GM23248 (cell line): ENCODE results near the gene NUP93. TPM values are rescaled to one million over a fixed set of nuclear protein-coding genes. Genes with fewer than 3 reads are reported as not detected.

Experiments
- DNase-seq: peaks from one replicate; pipeline ENCODE4 v3.0.0-alpha.2; 2015
- H2AFZ ChIP-seq: fragments of 200-600 bp; sonication (generic); 2 replicates; pipeline ENCODE4 v1.6.1; 2016; ENCODE audit warnings: antibody characterized with exemption
- H3F3A ChIP-seq: fragments of 200-600 bp; sonication (generic); 2 replicates; pipeline ENCODE4 v1.6.1; 2016; ENCODE audit warnings: mild to moderate bottlenecking, antibody characterized with exemption, mixed run types; ENCODE audit not compliant: insufficient read depth
- H3K27ac ChIP-seq: fragments of 200-600 bp; sonication (generic); 2 replicates; pipeline ENCODE4 v1.5.1; 2016; ENCODE audit warnings: mild to moderate bottlenecking
- H3K27me3 ChIP-seq: fragments of 200-600 bp; sonication (generic); replicated peaks from 2 replicates; pipeline ENCODE4 v1.6.1; 2016; ENCODE audit warnings: mild to moderate bottlenecking; ENCODE audit not compliant: insufficient read depth
- H3K36me3 ChIP-seq: fragments of 200-600 bp; sonication (generic); 2 replicates; pipeline ENCODE4 v1.6.1; 2016; ENCODE audit warnings: low read depth, mild to moderate bottlenecking
- H3K4me1 ChIP-seq: fragments of 200-600 bp; sonication (generic); 2 replicates; pipeline ENCODE4 v1.6.1; 2016; ENCODE audit warnings: mild to moderate bottlenecking; ENCODE audit not compliant: insufficient read depth
- H3K4me2 ChIP-seq: fragments of 200-600 bp; sonication (generic); one replicate; pipeline ENCODE4 v1.6.1; 2016; ENCODE audit warnings: mild to moderate bottlenecking; ENCODE audit not compliant: unreplicated experiment
- H3K4me3 ChIP-seq: fragments of 200-600 bp; sonication (generic); 2 replicates; pipeline ENCODE4 v1.5.1; 2016; ENCODE audit warnings: mild to moderate bottlenecking
- H3K79me2 ChIP-seq: fragments of 200-600 bp; sonication (generic); 2 replicates; pipeline ENCODE4 v1.6.1; 2016; ENCODE audit warnings: mild to moderate bottlenecking; ENCODE audit not compliant: insufficient read depth
- H3K9ac ChIP-seq: fragments of 200-600 bp; sonication (generic); 2 replicates; pipeline ENCODE4 v1.6.1; 2016; ENCODE audit warnings: mild to moderate bottlenecking
- H3K9me2 ChIP-seq: fragments of 200-600 bp; sonication (generic); 2 replicates; pipeline ENCODE4 v1.6.1; 2016; ENCODE audit warnings: mixed run types, mild to moderate bottlenecking, moderate library complexity; ENCODE audit not compliant: insufficient read depth
- H3K9me3 ChIP-seq: fragments of 200-600 bp; sonication (generic); one replicate; pipeline ENCODE4 v1.6.1; 2017; ENCODE audit warnings: low read depth
- H4K20me1 ChIP-seq: fragments of 200-600 bp; sonication (generic); 2 replicates; pipeline ENCODE4 v1.6.0; 2016; ENCODE audit not compliant: insufficient read depth
- EZH2 ChIP-seq: fragments of 200-600 bp; sonication (generic); IDR thresholded peaks from 2 replicates; pipeline ENCODE4 v1.6.1; 2018; ENCODE audit warnings: antibody characterized with exemption, mild to moderate bottlenecking; ENCODE audit not compliant: insufficient read depth, poor library complexity, severe bottlenecking
- EZH2phosphoT487 ChIP-seq: fragments of 200-600 bp; sonication (generic); IDR thresholded peaks from 2 replicates; pipeline ENCODE4 v1.6.1; 2018; ENCODE audit warnings: antibody characterized with exemption, moderate library complexity, mild to moderate bottlenecking, low read depth; ENCODE audit not compliant: insufficient read depth
- WGBS, 2 experiments: methylation state at CpG; one replicate each; pipeline ENCODE4 v1.1.6; 2015 to 2017; ENCODE audit warnings: low lambda C conversion rate in 2 of 2, low coverage in 1 of 2; ENCODE audit errors: missing lambda C conversion rate in 2 of 2; 5-methylcytosine and 5-hydroxymethylcytosine counted together
- in situ Hi-C: fragments of 300-500 bp; cut with MboI; formaldehyde crosslinking; loops from 2 replicates; pipeline ENCODE4 v1.15.0; 2020
- polyA plus RNA-seq: library from polyadenylated mRNA; unstranded; fragments of >200 nt; fragmentation: Nextera tagmentation; extraction: Ambion mirVana; gene quantifications from 2 replicates; pipeline ENCODE4 v1.2.1, GENCODE V29; 2016
- total RNA-seq: library from RNA; depleted of rRNA; stranded (reverse); fragments of >200 nt; shearing (Covaris generic); gene quantifications from 2 replicates; pipeline ENCODE4 v1.2.3, GENCODE V29; 2014

Gene NUP93
- total and polyA plus RNA-seq, 2 experiments from 2014 or later, result 47.1 to 51.2 TPM

DNA sequence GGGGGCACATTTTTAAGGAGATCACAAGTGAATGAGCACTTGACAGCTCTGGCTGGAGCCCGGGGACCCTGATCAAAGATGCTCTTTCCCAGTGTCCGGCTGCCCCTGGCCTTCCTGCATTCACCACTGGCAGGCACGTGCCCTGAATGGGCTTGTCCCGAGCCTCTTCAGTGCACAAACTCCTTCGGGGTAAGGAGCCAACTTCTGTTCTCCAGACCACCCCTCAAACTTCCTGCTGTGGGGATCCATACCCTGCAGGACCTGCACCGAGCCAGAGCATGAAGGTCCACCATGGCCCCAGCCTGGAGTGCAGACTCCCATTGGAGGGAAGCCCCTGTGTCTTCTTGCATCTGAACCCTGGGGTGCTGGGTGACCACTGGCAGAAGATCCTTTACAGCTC lies 125.3 kb downstream of the NUP93 start:
- in situ Hi-C loops, result no loop called here
- DNase-seq, result no peak

DNA sequence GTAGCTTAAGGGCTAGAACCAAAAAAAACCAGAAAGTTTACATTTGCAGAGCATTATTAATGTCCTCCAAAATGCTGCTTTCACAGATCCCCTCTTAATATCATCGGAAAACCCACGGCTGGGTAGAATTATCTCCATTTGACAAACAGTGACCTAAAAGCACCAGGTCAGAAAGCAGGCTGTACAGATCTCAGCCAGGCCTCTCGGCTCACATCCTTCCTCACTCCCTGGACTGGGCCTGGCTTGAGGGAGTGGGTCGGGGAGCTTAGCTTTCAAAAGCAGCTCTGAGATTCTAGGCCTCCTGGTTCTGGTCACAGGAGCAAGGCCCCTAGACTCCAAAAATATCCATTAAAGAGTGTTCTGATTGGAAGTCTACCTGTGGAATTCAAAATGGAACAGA lies 126.0 kb downstream of the NUP93 start:
- in situ Hi-C loops, result no loop called here
- Histone ChIP-seq H2AFZ (no peak overlapping the region), H3K4me2 (no peak overlapping the region), H3K79me2 (no peaks in the 10 kb centered on the region), H3K9me2 (no peaks in the 10 kb centered on the region), H3K9me3 (no peaks in the 10 kb centered on the region), H3K9ac (no peak overlapping the region), H3F3A (no peaks in the 10 kb centered on the region), H3K27ac (no peak overlapping the region), H3K27me3 (no peaks in the 10 kb centered on the region), H3K36me3 (no peaks in the 10 kb centered on the region), H3K4me1 (peaks cover 9% of the 10 kb centered on the region), H3K4me3 (no peak overlapping the region), H4K20me1 (no peaks in the 10 kb centered on the region)
- no peak for TF ChIP-seq EZH2
- TF ChIP-seq EZH2phosphoT487, result no peak
- 61% methylated on average over 4 of the region's 4 CpGs for WGBS, 2 experiments
- no peak for DNase-seq

More for the DNA sequence above, 125.3 kb downstream of the NUP93 start:
- H3K27ac ChIP-seq, result no peak overlapping the region
- H3K9ac ChIP-seq, result no peak overlapping the region
- no peaks in the 10 kb centered on the region for H3K9me2 ChIP-seq
- WGBS, 2 experiments, result 88 to 91% methylated on average over 6 of the region's 6 CpGs
- H3K4me1 ChIP-seq, result peaks cover 13% of the 10 kb centered on the region
- no peaks in the 10 kb centered on the region for H3K27me3 ChIP-seq
- no peak overlapping the region for H3K4me3 ChIP-seq
- H3K79me2 ChIP-seq, result no peaks in the 10 kb centered on the region
- TF ChIP-seq EZH2phosphoT487 (no peak), EZH2 (no peak)
- no peaks in the 10 kb centered on the region for H3K9me3 ChIP-seq
- H3F3A ChIP-seq, result no peaks in the 10 kb centered on the region
- H2AFZ ChIP-seq, result no peak overlapping the region
- H3K36me3 ChIP-seq, result no peaks in the 10 kb centered on the region
- no peak overlapping the region for H3K4me2 ChIP-seq
- no peaks in the 10 kb centered on the region for H4K20me1 ChIP-seq

DNA sequence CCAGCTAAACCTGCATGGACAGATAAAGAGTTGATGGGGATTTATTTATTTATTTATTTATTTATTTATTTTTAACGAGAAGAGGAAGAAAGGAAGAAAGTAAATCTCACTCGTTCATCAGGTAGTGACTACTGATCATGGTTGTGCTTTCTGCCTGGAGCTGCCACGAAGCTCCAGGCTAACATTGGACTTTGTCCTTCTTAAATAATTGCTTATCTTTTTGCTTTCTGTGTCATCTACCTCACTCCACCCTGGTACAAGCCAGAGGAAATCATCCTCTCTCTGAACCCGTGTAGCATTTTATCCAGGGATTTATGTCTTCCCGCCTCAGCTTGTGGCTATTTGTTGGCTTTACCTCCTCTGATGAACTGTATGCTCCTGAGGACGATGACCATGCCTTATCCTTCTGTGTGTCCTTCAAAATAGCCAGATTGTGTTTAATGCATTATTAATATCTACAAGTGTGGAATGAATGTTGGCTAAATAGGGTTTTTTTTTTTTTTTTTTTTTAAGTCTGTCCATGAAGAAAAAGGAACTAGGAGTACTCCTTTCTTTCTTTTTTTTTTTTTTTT lies 127.0 kb downstream of the NUP93 start:
- H3K4me1 ChIP-seq, result no peaks in the 10 kb centered on the region
- H3K79me2 ChIP-seq, result no peaks in the 10 kb centered on the region
- H3K4me2 ChIP-seq, result no peak overlapping the region
- no peaks in the 10 kb centered on the region for H3K36me3 ChIP-seq
- in situ Hi-C loops, result no loop called here
- no peak overlapping the region for H3K27ac ChIP-seq
- H3F3A ChIP-seq, result no peaks in the 10 kb centered on the region
- H2AFZ ChIP-seq, result no peak overlapping the region
- TF ChIP-seq EZH2phosphoT487 (no peak), EZH2 (no peak)
- no peaks in the 10 kb centered on the region for H3K27me3 ChIP-seq
- H3K4me3 ChIP-seq, result no peak overlapping the region
- H4K20me1 ChIP-seq, result no peaks in the 10 kb centered on the region
- H3K9me3 ChIP-seq, result no peaks in the 10 kb centered on the region
- H3K9ac ChIP-seq, result no peak overlapping the region
- 61 to 62% methylated on average over 6 of the region's 6 CpGs for WGBS, 2 experiments
- H3K9me2 ChIP-seq, result no peaks in the 10 kb centered on the region
- DNase-seq, result no peak

DNA sequence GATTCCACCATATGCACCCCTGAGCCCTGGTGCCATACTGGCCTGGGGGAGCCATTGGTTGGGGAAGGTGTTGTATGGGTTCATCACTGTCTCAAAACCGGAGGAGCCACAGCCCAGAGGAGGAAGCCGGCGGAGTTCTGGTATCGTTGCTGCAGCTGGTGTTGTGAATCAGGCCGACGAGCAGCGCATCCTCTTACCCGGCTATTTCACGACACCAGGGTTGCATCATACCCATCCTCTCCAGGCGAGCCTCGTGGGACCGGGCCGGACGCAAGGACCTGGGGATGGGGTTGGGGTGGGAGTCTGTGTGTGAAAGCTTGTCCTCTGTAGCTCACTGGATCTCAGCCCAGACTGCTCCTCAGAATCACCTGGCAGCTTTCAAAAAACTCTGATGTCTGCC lies 128.4 kb downstream of the NUP93 start:
- H3K79me2 ChIP-seq, result no peaks in the 10 kb centered on the region
- H3K4me3 ChIP-seq, result no peak overlapping the region
- TF ChIP-seq EZH2 (no peak), EZH2phosphoT487 (no peak)
- no peak overlapping the region for H3K27ac ChIP-seq
- no peaks in the 10 kb centered on the region for H3K36me3 ChIP-seq
- H3F3A ChIP-seq, result no peaks in the 10 kb centered on the region
- no peaks in the 10 kb centered on the region for H3K4me1 ChIP-seq
- H3K9me3 ChIP-seq, result no peaks in the 10 kb centered on the region
- in situ Hi-C loops, result no loop called here
- no peaks in the 10 kb centered on the region for H3K9me2 ChIP-seq
- H2AFZ ChIP-seq, result no peak overlapping the region
- 94 to 96% methylated on average over 12 to 14 of the region's 14 CpGs for WGBS, 2 experiments
- no peaks in the 10 kb centered on the region for H3K27me3 ChIP-seq
- DNase-seq, result no peak
- no peaks in the 10 kb centered on the region for H4K20me1 ChIP-seq
- no peak overlapping the region for H3K4me2 ChIP-seq
- H3K9ac ChIP-seq, result no peak overlapping the region

DNA sequence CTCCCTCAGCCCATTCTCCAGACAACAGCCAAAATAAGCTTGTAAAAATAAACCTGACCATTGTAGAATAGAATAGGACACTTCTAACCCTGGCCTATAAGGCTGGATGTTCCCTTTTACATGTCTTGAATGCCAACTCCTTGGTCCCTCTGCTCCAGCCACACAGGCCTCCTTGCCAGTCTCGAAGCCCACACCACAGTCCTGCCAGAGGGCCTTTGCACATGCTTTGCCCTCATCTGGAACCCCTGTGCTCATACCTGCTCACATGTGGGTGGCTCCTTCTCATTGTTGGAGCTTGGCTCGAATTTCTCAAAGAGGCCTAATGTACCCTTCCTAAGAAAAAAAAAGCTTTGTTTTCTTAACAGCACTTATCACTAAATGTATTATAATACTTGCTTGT lies 129.7 kb downstream of the NUP93 start:
- Histone ChIP-seq H3K4me2 (no peak overlapping the region), H3K36me3 (no peaks in the 10 kb centered on the region), H3K9me3 (no peaks in the 10 kb centered on the region), H3K9me2 (no peaks in the 10 kb centered on the region), H3K9ac (no peak overlapping the region), H3K4me3 (no peak overlapping the region), H3K79me2 (no peaks in the 10 kb centered on the region), H2AFZ (no peak overlapping the region), H3K4me1 (no peaks in the 10 kb centered on the region), H3K27ac (no peak overlapping the region), H3F3A (no peaks in the 10 kb centered on the region), H3K27me3 (no peaks in the 10 kb centered on the region), H4K20me1 (no peaks in the 10 kb centered on the region)
- 84 to 95% methylated on average over 2 of the region's 2 CpGs for WGBS, 2 experiments
- TF ChIP-seq EZH2 (no peak), EZH2phosphoT487 (no peak)
- DNase-seq, result no peak
- in situ Hi-C loops, result loop anchor here (10.0 kb wide), 2 partner anchors 95 to 175 kb away; no protein-coding TSS in a partner anchor
